Measurements from ENCODE around the gene KLF11. TPM values are rescaled to one million over a fixed set of nuclear protein-coding genes. Genes with fewer than 3 reads are reported as not detected.

The KLF11 gene
- total and polyA plus RNA-seq, 9 of the 15 experiments (the other 6 are each of a cell fraction or from before 2014, with no cell fraction given), result 2.1 to 13.4 (median 6.5) TPM

- TF ChIP-seq UBTF (IDR thresholded peaks at IDR 0.05; ENCODE audit: borderline replicate concordance in 1 of 2, low read depth in 2 of 2, low read length in 2 of 2), result peak in 1 of 2 experiments; percentile 85; a peak in 1 of 4 replicates
- TF ChIP-seq NR0B1 (IDR thresholded peaks at IDR 0.05; ENCODE audit: partially characterized antibody), result no peak
- TF ChIP-seq USF1 (CRISPR knock-in tag; IDR thresholded peaks at IDR 0.05), result peak; percentile 71
- TF ChIP-seq MNT (conservative IDR thresholded peaks at IDR 0.05), result peak; percentile 85 to 86
- peak; percentile 32; the same call in 1 of the 2 replicates for TF ChIP-seq GATAD2B (IDR thresholded peaks at IDR 0.05; ENCODE audit: borderline replicate concordance)
- peak; percentile 60 for TF ChIP-seq KDM5B (IDR thresholded peaks at IDR 0.05; ENCODE audit: insufficient replicate concordance, low read depth, low read length)
- no peak for TF ChIP-seq ZNF197 (CRISPR knock-in tag; IDR thresholded peaks at IDR 0.05; ENCODE audit: low read depth)
- TF ChIP-seq FOXP1 (CRISPR knock-in tag; IDR thresholded peaks at IDR 0.05), result 0 out of 2 replicates have a peak, but pooled peaks have one; percentile 24
- no peak; the same call in 1 of the 2 replicates for TF ChIP-seq USF2 (CRISPR knock-in tag; IDR thresholded peaks at IDR 0.05)
- no peak for TF ChIP-seq HDAC6 (IDR thresholded peaks at IDR 0.05; ENCODE audit: low read depth, low read length)
- TF ChIP-seq TCF3 (CRISPR knock-in tag; IDR thresholded peaks at IDR 0.05), result peak; percentile 73
- TF ChIP-seq MYC (IDR thresholded peaks at IDR 0.05; ENCODE audit: low read depth, low read length), result peak; percentile 45; the same call in 1 of the 2 replicates
- TF ChIP-seq MYC (CRISPR knock-in tag; IDR thresholded peaks at IDR 0.05; ENCODE audit: borderline replicate concordance, low read depth), result no peak
- peak; percentile 72 for TF ChIP-seq L3MBTL2 (IDR thresholded peaks at IDR 0.05)
- peak; percentile 30 for TF ChIP-seq NFIC (IDR thresholded peaks at IDR 0.05)
- no peak for TF ChIP-seq STAT5B (CRISPR knock-in tag; IDR thresholded peaks at IDR 0.05)
- TF ChIP-seq ZNF79 (CRISPR knock-in tag; IDR thresholded peaks at IDR 0.05; ENCODE audit: low read depth), result no peak
Observed at GRCh38 chr2:10028988-10029874, 14.1 kb upstream of the KLF11 start (continued).
